ENCODE results near the gene SFTPA1. TPM values are rescaled to one million over a fixed set of nuclear protein-coding genes. Genes with fewer than 3 reads are reported as not detected.
"Not testable (repeated sequence)": the region's sequence is repeated elsewhere in the genome, so short reads cannot be mapped to it uniquely, and the experiment has no call there.

Gene SFTPA1
- total and polyA plus RNA-seq, 2 of the 13 experiments (the other 11 are each of a cell fraction or from before 2014, with no cell fraction given) = not detected

DNA sequence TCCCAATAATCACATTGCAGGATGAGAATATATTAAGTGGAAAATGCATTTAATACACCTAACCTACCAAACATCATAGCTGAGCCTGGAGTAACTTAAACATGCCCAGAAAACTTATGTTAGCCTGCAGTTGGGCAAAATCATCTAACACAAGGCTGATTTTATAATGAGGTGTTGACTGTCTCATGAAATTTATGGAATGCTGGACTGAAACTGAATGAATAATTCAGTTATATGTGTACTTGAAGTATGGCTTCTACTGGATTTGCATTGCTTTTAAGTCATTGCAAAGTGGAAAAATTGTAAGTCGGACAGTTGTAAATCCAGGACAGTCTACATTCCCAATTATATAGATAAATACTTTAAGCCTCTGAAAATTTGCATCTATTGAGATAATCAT lies 5.4 kb downstream of the SFTPA1 start (continued):
- TF ChIP-seq, protein P1, sequence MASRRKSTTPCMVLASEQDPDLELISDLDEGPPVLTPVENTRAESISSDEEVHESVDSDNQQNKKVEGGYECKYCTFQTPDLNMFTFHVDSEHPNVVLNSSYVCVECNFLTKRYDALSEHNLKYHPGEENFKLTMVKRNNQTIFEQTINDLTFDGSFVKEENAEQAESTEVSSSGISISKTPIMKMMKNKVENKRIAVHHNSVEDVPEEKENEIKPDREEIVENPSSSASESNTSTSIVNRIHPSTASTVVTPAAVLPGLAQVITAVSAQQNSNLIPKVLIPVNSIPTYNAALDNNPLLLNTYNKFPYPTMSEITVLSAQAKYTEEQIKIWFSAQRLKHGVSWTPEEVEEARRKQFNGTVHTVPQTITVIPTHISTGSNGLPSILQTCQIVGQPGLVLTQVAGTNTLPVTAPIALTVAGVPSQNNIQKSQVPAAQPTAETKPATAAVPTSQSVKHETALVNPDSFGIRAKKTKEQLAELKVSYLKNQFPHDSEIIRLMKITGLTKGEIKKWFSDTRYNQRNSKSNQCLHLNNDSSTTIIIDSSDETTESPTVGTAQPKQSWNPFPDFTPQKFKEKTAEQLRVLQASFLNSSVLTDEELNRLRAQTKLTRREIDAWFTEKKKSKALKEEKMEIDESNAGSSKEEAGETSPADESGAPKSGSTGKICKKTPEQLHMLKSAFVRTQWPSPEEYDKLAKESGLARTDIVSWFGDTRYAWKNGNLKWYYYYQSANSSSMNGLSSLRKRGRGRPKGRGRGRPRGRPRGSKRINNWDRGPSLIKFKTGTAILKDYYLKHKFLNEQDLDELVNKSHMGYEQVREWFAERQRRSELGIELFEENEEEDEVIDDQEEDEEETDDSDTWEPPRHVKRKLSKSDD (CRISPR knock-in tag; IDR thresholded peaks at IDR 0.05; ENCODE audit: low read depth) = no peak
- TF ChIP-seq NPAS2 (CRISPR knock-in tag; IDR thresholded peaks at IDR 0.05; ENCODE audit: borderline replicate concordance) (no peak), KDM3A (CRISPR knock-in tag; IDR thresholded peaks at IDR 0.05; ENCODE audit: low read depth) (no peak), NR2F1 (CRISPR knock-in tag; IDR thresholded peaks at IDR 0.05) (no peak), ZNF746 (CRISPR knock-in tag; IDR thresholded peaks at IDR 0.05) (no peak), ZNF350 (CRISPR knock-in tag; IDR thresholded peaks at IDR 0.05; ENCODE audit: borderline replicate concordance, low read depth) (no peak)
- TF ChIP-seq, protein P2, sequence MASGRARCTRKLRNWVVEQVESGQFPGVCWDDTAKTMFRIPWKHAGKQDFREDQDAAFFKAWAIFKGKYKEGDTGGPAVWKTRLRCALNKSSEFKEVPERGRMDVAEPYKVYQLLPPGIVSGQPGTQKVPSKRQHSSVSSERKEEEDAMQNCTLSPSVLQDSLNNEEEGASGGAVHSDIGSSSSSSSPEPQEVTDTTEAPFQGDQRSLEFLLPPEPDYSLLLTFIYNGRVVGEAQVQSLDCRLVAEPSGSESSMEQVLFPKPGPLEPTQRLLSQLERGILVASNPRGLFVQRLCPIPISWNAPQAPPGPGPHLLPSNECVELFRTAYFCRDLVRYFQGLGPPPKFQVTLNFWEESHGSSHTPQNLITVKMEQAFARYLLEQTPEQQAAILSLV (CRISPR knock-in tag; IDR thresholded peaks at IDR 0.05; ENCODE audit: borderline replicate concordance) = no peak

- FAIRE-seq; H3K9me3 ChIP-seq (ENCODE audit: low read length); intact Hi-C loops (cut with micrococcal nuclease; ENCODE audit: unreplicated experiment); H3K27me3 ChIP-seq (ENCODE audit: control insufficient read depth in 1 of 2, insufficient read depth in 2 of 2, low read length in 2 of 2); BruUV-seq (replicated peaks); POLR2A ChIA-PET; H3K79me2 ChIP-seq (ENCODE audit: insufficient read depth, low read length); H3K4me1 ChIP-seq (ENCODE audit: insufficient read depth, low read length); ATAC-seq; H3K27ac ChIP-seq (ENCODE audit: extremely low read length, insufficient read depth, low read length); H2AFZ ChIP-seq (ENCODE audit: low read length); H4K20me1 ChIP-seq (ENCODE audit: insufficient read depth, low read length); CTCF ChIA-PET (ENCODE audit: low intra/inter-chr PET ratio, low total read pairs); H3K9ac ChIP-seq (ENCODE audit: insufficient read depth, low read depth, low read length); in situ Hi-C loops (cut with HindIII; ENCODE audit: extremely low pct_ligation_motif_present, low pct_unique_long_range_greater_than_20kb); H3K4me2 ChIP-seq (ENCODE audit: low read depth, low read length); H3K36me3 ChIP-seq (replicated peaks in 1 of 2; ENCODE audit: control insufficient read depth in 1 of 2, insufficient read depth in 2 of 2, low read length in 2 of 2); DNase-seq (ENCODE audit: low spot score); H3K4me3 ChIP-seq (replicated peaks in 1 of 3; ENCODE audit: insufficient read depth in 1 of 3, low read depth in 2 of 3, low read length in 3 of 3): not testable (repeated sequence)
These were observed 12.9 kb downstream of the SFTPA1 start for GRCh38 chr10:79623663-79624062.
